ENCODE results near the gene PTGER1. TPM values are rescaled to one million over a fixed set of nuclear protein-coding genes. Genes with fewer than 3 reads are reported as not detected.
"Not testable (repeated sequence)": the region's sequence is repeated elsewhere in the genome, so short reads cannot be mapped to it uniquely, and the experiment has no call there.

PTGER1 gene
- total RNA-seq, 1 donor from 2014 or later = 0.56 TPM

DNA sequence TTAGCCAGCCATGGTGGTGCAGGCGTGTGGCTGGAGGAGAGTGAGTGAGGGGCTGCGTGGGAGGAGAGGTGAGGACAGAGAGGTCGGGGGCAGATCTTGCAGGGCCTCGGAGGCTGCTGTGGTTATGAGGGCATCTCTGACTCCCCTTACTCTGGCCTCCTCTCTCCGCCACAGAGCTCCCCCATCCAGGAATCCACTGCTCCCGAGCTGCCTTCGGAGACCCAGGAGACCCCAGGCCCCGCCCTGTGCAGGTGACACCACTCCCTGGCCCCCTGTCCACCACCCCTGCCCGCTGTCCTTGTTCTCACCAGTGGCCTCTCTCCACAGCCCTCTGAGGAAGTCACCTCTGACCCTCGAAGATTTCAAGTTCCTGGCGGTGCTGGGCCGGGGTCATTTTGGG, 7.8 kb downstream of the PTGER1 start:
- Mint-ChIP-seq H3K36me3 (no peaks in the 10 kb centered on the region), H3K27ac (no peak overlapping the region), H3K9me3 (no peaks in the 10 kb centered on the region), H3K4me3 (no peak overlapping the region), H3K27me3 (no peaks in the 10 kb centered on the region), H3K4me1 (ENCODE audit: unreplicated experiment) (no peaks in the 10 kb centered on the region)
- TF ChIP-seq, protein P1, sequence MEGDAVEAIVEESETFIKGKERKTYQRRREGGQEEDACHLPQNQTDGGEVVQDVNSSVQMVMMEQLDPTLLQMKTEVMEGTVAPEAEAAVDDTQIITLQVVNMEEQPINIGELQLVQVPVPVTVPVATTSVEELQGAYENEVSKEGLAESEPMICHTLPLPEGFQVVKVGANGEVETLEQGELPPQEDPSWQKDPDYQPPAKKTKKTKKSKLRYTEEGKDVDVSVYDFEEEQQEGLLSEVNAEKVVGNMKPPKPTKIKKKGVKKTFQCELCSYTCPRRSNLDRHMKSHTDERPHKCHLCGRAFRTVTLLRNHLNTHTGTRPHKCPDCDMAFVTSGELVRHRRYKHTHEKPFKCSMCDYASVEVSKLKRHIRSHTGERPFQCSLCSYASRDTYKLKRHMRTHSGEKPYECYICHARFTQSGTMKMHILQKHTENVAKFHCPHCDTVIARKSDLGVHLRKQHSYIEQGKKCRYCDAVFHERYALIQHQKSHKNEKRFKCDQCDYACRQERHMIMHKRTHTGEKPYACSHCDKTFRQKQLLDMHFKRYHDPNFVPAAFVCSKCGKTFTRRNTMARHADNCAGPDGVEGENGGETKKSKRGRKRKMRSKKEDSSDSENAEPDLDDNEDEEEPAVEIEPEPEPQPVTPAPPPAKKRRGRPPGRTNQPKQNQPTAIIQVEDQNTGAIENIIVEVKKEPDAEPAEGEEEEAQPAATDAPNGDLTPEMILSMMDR (conservative IDR thresholded peaks at IDR 0.05) = no peak
- no peak for DNase-seq (ENCODE audit: extremely low spot score, unreplicated experiment)

DNA sequence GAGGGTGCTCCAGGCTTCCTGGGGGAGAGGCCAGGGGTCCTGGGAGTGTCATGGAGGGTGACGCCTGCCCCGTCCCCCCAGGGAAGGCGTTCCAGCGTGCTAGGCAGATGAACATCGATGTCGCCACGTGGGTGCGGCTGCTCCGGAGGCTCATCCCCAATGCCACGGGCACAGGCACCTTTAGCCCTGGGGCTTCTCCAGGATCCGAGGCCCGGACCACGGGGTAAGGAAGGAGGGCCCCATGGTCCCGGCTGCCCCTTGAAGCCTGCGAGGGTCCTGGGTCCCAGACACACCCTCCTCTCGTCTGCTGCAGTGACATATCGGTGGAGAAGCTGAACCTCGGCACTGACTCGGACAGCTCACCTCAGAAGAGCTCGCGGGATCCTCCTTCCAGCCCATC, 11.4 kb downstream of the PTGER1 start:
- Mint-ChIP-seq H3K4me3 (no peak overlapping the region), H3K36me3 (peaks cover 12% of the 10 kb centered on the region), H3K4me1 (ENCODE audit: unreplicated experiment) (no peaks in the 10 kb centered on the region), H3K9me3 (no peaks in the 10 kb centered on the region), H3K27me3 (no peaks in the 10 kb centered on the region), H3K27ac (no peak overlapping the region)
- TF ChIP-seq, protein P1 (conservative IDR thresholded peaks at IDR 0.05) = no peak
- no peak for DNase-seq (ENCODE audit: extremely low spot score, unreplicated experiment)

DNA sequence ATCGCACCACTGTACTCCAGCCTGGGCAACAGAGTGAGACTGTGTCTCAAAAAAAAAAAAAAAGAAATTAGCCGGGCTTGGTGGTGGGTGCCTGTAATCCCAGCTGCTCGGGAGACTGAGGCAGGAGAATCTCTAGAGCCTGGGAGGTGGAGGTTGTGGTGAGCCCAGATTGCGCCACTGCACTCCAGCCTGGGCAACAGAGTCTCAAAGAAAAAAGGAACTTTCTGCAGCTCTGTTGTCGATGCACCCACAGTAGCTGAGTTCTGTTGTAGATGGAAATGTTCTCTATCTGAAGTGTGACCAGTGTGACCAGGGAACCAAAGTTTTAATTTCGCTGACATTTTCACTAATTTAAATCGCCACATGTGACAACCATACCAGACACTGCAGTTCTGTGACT, 12.8 kb downstream of the PTGER1 start:
- peaks cover 12% of the 10 kb centered on the region for H3K36me3 Mint-ChIP-seq
- H3K9me3 Mint-ChIP-seq; H3K27ac Mint-ChIP-seq; DNase-seq (ENCODE audit: extremely low spot score, unreplicated experiment); H3K4me3 Mint-ChIP-seq; H3K27me3 Mint-ChIP-seq; H3K4me1 Mint-ChIP-seq (ENCODE audit: unreplicated experiment): not testable (repeated sequence)

DNA sequence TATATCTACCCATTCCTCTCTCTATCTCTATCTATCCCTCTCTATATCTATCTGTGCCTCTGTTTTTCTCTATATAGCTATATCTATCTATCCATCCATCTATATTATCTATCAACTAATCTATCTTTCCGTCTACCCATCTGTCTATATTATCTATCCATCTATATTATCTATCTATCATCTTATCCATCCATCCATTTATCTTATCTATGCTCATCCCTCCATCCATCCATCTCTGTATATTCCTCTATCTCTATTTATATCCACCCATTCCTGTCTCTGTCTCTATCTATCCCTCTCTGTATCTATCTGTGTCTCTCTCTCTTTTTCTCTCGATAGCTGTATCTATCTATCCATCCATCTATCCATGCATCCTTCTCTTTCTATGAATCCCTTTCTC, 14.2 kb downstream of the PTGER1 start:
- no peaks in the 10 kb centered on the region for H3K27me3 Mint-ChIP-seq
- H3K36me3 Mint-ChIP-seq = peaks cover 14% of the 10 kb centered on the region
- H3K4me1 Mint-ChIP-seq (ENCODE audit: unreplicated experiment) = no peaks in the 10 kb centered on the region
- H3K4me3 Mint-ChIP-seq = no peak overlapping the region
- TF ChIP-seq, protein P1 (conservative IDR thresholded peaks at IDR 0.05) = no peak
- DNase-seq (ENCODE audit: extremely low spot score, unreplicated experiment) = no peak
- H3K27ac Mint-ChIP-seq = no peak overlapping the region
- H3K9me3 Mint-ChIP-seq = no peaks in the 10 kb centered on the region

DNA sequence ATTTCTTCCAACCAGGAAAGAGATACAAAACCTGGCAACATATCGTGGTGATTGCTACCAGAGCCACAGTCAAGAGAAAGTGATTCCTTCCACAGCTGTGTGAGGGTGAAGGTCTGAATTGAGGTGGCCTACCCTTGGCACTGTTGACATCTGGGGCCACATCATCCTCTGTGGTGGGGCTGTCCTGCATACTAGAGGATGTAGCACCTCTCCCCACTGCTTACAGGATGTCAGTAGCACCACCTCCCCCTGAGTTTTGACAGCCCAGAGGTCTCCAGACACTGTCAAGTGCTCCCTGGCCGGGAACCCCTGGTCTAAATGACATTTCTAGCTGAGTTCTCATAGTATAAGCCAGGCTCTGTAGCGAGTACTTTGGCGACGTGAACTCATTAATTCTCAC, 15.5 kb downstream of the PTGER1 start:
- Mint-ChIP-seq H3K4me1 (ENCODE audit: unreplicated experiment) (no peaks in the 10 kb centered on the region), H3K4me3 (no peak overlapping the region), H3K27me3 (no peaks in the 10 kb centered on the region), H3K27ac (no peak overlapping the region), H3K9me3 (no peaks in the 10 kb centered on the region), H3K36me3 (peaks cover 16% of the 10 kb centered on the region)
- TF ChIP-seq, protein P1 (conservative IDR thresholded peaks at IDR 0.05) = no peak
- no peak for DNase-seq (ENCODE audit: extremely low spot score, unreplicated experiment)

DNA sequence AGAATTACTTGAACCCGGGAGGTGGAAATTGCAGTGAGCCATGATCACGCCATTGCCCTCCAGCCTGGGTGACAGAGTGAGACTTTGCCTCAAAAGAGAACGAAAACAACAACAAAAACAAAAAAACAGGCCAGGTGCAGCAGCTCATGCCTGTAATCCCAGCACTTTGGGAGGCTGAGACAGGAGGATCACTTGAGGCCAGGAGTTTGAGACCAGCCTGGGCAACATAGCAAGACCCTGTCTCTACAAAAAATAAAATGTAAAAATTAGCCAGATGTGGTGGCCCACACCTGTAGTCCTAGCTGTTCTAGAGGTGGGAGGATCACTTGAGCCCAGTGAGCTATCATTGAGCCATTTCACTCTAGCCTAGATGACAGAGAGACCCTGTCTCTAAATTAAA, 22.9 kb downstream of the PTGER1 start:
- not testable (repeated sequence) for H3K27me3 Mint-ChIP-seq; H3K27ac Mint-ChIP-seq; H3K4me1 Mint-ChIP-seq (ENCODE audit: unreplicated experiment); H3K4me3 Mint-ChIP-seq; DNase-seq (ENCODE audit: extremely low spot score, unreplicated experiment); H3K9me3 Mint-ChIP-seq
- H3K36me3 Mint-ChIP-seq = peaks cover 22% of the 10 kb centered on the region

DNA sequence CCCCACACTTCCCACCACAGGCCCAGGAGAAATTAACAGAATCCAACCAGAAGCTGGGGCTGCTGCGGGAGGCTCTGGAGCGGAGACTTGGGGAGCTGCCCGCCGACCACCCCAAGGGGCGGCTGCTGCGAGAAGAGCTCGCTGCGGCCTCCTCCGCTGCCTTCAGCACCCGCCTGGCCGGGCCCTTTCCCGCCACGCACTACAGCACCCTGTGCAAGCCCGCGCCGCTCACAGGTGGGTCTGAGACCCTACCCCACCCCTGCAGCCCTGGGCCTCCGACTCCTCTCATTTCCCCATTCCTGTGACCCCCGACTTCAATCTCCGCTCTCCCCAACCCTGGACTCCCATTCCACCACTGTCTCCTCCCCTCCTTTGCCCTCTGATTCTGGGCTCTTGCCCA, 24.3 kb downstream of the PTGER1 start:
- no peaks in the 10 kb centered on the region for H3K27me3 Mint-ChIP-seq
- H3K27ac Mint-ChIP-seq = no peak overlapping the region
- H3K36me3 Mint-ChIP-seq = peaks cover 25% of the 10 kb centered on the region
- H3K4me1 Mint-ChIP-seq (ENCODE audit: unreplicated experiment) = no peaks in the 10 kb centered on the region
- H3K9me3 Mint-ChIP-seq = no peaks in the 10 kb centered on the region
- H3K4me3 Mint-ChIP-seq = no peak overlapping the region
- TF ChIP-seq, protein P1 (conservative IDR thresholded peaks at IDR 0.05) = no peak
- no peak for DNase-seq (ENCODE audit: extremely low spot score, unreplicated experiment)
